GM23338 (cell line): ENCODE results near the gene GRAMD1A. TPM values are rescaled to one million over a fixed set of nuclear protein-coding genes. Genes with fewer than 3 reads are reported as not detected.

ENCODE experiments used
- ATAC-seq: fragments of 200-7000 bp; cut with Tn5 transposase; 3 replicates; pipeline ENCODE4 v1.9.1; 2020
- DNase-seq: peaks from one replicate; pipeline ENCODE4 v3.0.0-alpha.2; 2015; ENCODE audit warnings: low spot score
- H2AFZ ChIP-seq: fragments of 200-600 bp; sonication (generic); 2 replicates; pipeline ENCODE4 v1.8.0; 2016; ENCODE audit warnings: antibody characterized with exemption, mild to moderate bottlenecking, moderate library complexity
- H3F3A ChIP-seq: fragments of 200-600 bp; sonication (generic); replicated peaks from 2 replicates; pipeline ENCODE4 v1.8.0; 2017; ENCODE audit warnings: antibody characterized with exemption, mixed run types, low read depth
- H3K27ac ChIP-seq: fragments of 200-600 bp; sonication (generic); 2 replicates; pipeline ENCODE4 v1.6.1; 2016; ENCODE audit warnings: low read depth
- H3K27me3 ChIP-seq: fragments of 200-600 bp; sonication (generic); 2 replicates; pipeline ENCODE4 v1.8.0; 2016; ENCODE audit warnings: mild to moderate bottlenecking, mixed run types, moderate library complexity; ENCODE audit not compliant: insufficient read depth
- H3K36me3 ChIP-seq: fragments of 200-600 bp; sonication (generic); 2 replicates; pipeline ENCODE4 v1.8.0; 2016; ENCODE audit warnings: mild to moderate bottlenecking; ENCODE audit not compliant: insufficient read depth
- H3K4me1 ChIP-seq: fragments of 200-600 bp; sonication (generic); 2 replicates; pipeline ENCODE4 v1.8.0; 2016; ENCODE audit warnings: mild to moderate bottlenecking, moderate library complexity; ENCODE audit not compliant: insufficient read depth
- H3K4me2 ChIP-seq: fragments of 200-600 bp; sonication (generic); 2 replicates; pipeline ENCODE4 v1.7.1; 2017; ENCODE audit warnings: mixed run types
- H3K4me3 ChIP-seq: fragments of 200-600 bp; sonication (generic); 2 replicates; pipeline ENCODE4 v1.6.1; 2016; ENCODE audit warnings: mixed run types
- H3K79me2 ChIP-seq: fragments of 200-600 bp; sonication (generic); replicated peaks from 2 replicates; pipeline ENCODE4 v1.8.0; 2017; ENCODE audit warnings: mild to moderate bottlenecking; ENCODE audit not compliant: insufficient read depth
- H3K9me2 ChIP-seq: fragments of 200-600 bp; sonication (generic); 2 replicates; pipeline ENCODE4 v1.8.0; 2017; ENCODE audit not compliant: insufficient read depth
- H4K20me1 ChIP-seq: fragments of 200-600 bp; sonication (generic); replicated peaks from 2 replicates; pipeline ENCODE4 v1.8.0; 2017; ENCODE audit warnings: mild to moderate bottlenecking; ENCODE audit not compliant: insufficient read depth
- H3K27ac Mint-ChIP-seq: 2 replicates; pipeline ENCODE4 v1.8.0; 2020; ENCODE audit warnings: inconsistent platforms, mild to moderate bottlenecking, moderate library complexity, mixed read lengths
- H3K27me3 Mint-ChIP-seq: 3 replicates; pipeline ENCODE4 v1.8.0; 2022; ENCODE audit warnings: low read depth, mild to moderate bottlenecking, moderate library complexity, mixed read lengths, inconsistent platforms; ENCODE audit not compliant: insufficient read depth, poor library complexity
- H3K36me3 Mint-ChIP-seq: 3 replicates; pipeline ENCODE4 v1.8.0; 2021; ENCODE audit warnings: low read depth, mild to moderate bottlenecking, inconsistent platforms, moderate library complexity, mixed read lengths
- H3K4me1 Mint-ChIP-seq: 3 replicates; pipeline ENCODE4 v1.8.0; 2020; ENCODE audit warnings: mild to moderate bottlenecking, inconsistent platforms, mixed read lengths
- H3K4me3 Mint-ChIP-seq: 3 replicates; pipeline ENCODE4 v1.8.0; 2021; ENCODE audit warnings: moderate library complexity, mild to moderate bottlenecking, inconsistent platforms, mixed read lengths
- H3K9me3 Mint-ChIP-seq: 3 replicates; pipeline ENCODE4 v1.8.0; 2020; ENCODE audit warnings: moderate library complexity, mild to moderate bottlenecking, inconsistent platforms, mixed read lengths
- CREB1 ChIP-seq: fragments of 250-450 bp; sonication (Bioruptor Pico); IDR thresholded peaks from 2 replicates; pipeline ENCODE4 v1.5.0; 2020; ENCODE audit warnings: low read depth, mild to moderate bottlenecking, moderate library complexity
- EZH2phosphoT487 ChIP-seq: fragments of 200-600 bp; sonication (generic); IDR thresholded peaks from one replicate; pipeline ENCODE4 v1.8.1; 2018; ENCODE audit warnings: antibody characterized with exemption; ENCODE audit not compliant: unreplicated experiment
- JUNB ChIP-seq: IDR thresholded peaks from one replicate; pipeline ENCODE4 v1.6.1; 2016; ENCODE audit warnings: antibody characterized with exemption; ENCODE audit not compliant: unreplicated experiment
- NANOG ChIP-seq: IDR thresholded peaks from 2 replicates; pipeline ENCODE4 v1.6.1; 2016; ENCODE audit warnings: antibody characterized with exemption, borderline replicate concordance
- ZNF114 ChIP-seq: fragments of 250-450 bp; sonication (Bioruptor Pico); IDR thresholded peaks from 2 replicates; pipeline ENCODE4 v1.5.0; 2020; ENCODE audit warnings: mild to moderate bottlenecking, moderate library complexity
- ZNF331 ChIP-seq: fragments of 250-450 bp; sonication (Bioruptor Pico); IDR thresholded peaks from 2 replicates; pipeline ENCODE4 v1.5.0; 2020; ENCODE audit warnings: low read depth, mild to moderate bottlenecking, moderate library complexity
- polyA plus RNA-seq: library from polyadenylated mRNA; unstranded; fragments of >200 nt; fragmentation: Nextera tagmentation; extraction: Ambion mirVana; gene quantifications from 2 replicates; pipeline ENCODE4 v1.2.1, GENCODE V29; 2016
- total RNA-seq: library from RNA; depleted of rRNA; stranded (reverse); fragments of >200 nt; shearing (Covaris generic); gene quantifications from 2 replicates; pipeline ENCODE4 v1.2.3, GENCODE V29; 2014
- TF ChIP-seq, protein P1 (sequence below), 2 experiments: fragments of 200-600 bp in 1 of 2; sonication (generic) in 1 of 2; conservative IDR thresholded peaks; 2 replicates each; pipeline versions ENCODE4 v1.5.1 to v1.6.1; 2016 to 2017; ENCODE audit warnings: antibody characterized with exemption in 2 of 2, low read depth in 2 of 2, mild to moderate bottlenecking in 2 of 2, moderate library complexity in 1 of 2

GRAMD1A gene
- total and polyA plus RNA-seq, 2 experiments from 2014 or later: 122 to 174 TPM

DNA sequence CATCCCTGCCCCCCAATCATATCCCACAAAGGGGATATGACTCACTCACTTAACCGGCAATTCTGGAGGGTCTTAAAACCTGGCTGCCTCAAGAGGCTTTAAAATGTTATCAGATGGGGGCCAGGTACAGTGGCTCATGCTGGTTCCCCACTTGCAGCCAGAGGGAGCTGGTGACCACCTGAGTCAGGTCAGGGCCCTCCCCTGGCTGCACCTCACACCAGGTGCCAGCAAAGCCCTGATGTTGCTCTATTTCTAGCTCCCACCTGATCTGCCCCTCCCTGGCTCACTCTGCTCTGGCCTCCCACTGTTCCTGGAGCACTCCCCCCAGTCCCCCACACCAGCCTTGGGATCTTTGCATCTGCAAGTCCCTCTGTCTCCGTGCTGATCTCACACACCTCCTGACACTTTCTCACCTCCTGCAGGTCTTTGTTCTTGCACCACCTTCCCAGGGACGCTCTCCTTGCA is 55.6 kb downstream of the GRAMD1A start:
- Histone ChIP-seq H3K9me2 (no peaks in the 10 kb centered on the region), H4K20me1 (no peaks in the 10 kb centered on the region), H3F3A (peaks cover 4% of the 10 kb centered on the region; the same call in 1 of the 2 replicates), H3K79me2 (no peaks in the 10 kb centered on the region), H3K4me3 (peak overlapping the region; percentile 16; the same call in 1 of the 2 replicates), H3K4me1 (peaks cover 5% of the 10 kb centered on the region; the same call in 1 of the 2 replicates), H3K27me3 (no peaks in the 10 kb centered on the region), H3K4me2 (peak overlapping the region; percentile 54), H3K27ac (0 out of 2 replicates have a peak overlapping the region, but pooled peaks have one; percentile 46), H2AFZ (no peak overlapping the region), H3K36me3 (no peaks in the 10 kb centered on the region)
- TF ChIP-seq ZNF114 (CRISPR knock-in tag) (no peak), CREB1 (CRISPR knock-in tag) (0 out of 2 replicates have a peak, but pooled peaks have one; percentile 2), EZH2phosphoT487 (no peak), JUNB (no peak), ZNF331 (no peak)
- TF ChIP-seq, protein P1, sequence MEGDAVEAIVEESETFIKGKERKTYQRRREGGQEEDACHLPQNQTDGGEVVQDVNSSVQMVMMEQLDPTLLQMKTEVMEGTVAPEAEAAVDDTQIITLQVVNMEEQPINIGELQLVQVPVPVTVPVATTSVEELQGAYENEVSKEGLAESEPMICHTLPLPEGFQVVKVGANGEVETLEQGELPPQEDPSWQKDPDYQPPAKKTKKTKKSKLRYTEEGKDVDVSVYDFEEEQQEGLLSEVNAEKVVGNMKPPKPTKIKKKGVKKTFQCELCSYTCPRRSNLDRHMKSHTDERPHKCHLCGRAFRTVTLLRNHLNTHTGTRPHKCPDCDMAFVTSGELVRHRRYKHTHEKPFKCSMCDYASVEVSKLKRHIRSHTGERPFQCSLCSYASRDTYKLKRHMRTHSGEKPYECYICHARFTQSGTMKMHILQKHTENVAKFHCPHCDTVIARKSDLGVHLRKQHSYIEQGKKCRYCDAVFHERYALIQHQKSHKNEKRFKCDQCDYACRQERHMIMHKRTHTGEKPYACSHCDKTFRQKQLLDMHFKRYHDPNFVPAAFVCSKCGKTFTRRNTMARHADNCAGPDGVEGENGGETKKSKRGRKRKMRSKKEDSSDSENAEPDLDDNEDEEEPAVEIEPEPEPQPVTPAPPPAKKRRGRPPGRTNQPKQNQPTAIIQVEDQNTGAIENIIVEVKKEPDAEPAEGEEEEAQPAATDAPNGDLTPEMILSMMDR (conservative IDR thresholded peaks at IDR 0.05; ENCODE audit: low read depth in 2 of 2): peak; percentile 69 to 84
- ATAC-seq (peak; percentile 96), DNase-seq (peak; percentile 90)
- Mint-ChIP-seq H3K4me1 (peaks cover 17% of the 10 kb centered on the region), H3K27me3 (peaks cover 11% of the 10 kb centered on the region), H3K36me3 (peaks cover 5% of the 10 kb centered on the region), H3K27ac (peak overlapping the region; percentile 93), H3K4me3 (peak overlapping the region; percentile 20), H3K9me3 (no peaks in the 10 kb centered on the region; the same call in 2 of the 3 replicates)

DNA sequence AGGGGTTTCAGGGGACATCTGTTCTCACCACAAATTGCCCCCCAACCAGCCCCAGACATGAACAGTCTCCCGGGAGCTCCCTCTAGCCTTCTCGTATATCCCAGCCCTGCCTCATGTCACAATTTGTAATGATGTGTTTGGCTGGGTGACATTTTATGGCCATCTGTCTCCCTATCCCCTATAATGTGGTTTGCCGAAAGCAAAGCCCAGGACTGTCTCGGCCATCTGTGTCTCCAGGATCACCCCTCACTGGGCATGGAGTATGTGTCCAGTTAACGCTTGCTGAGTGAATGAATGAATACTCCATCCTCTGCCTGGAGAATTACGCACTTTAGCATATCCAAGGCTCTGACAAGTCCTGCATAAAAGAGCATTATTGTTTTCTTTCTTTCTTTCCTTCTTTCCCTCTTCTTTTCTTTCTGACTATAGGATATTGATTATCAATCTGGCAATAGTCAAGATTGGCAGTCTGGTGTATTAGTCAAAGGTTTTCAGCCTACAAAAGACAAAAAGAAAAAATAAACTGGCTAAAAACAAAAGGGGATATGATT is 56.5 kb downstream of the GRAMD1A start:
- Mint-ChIP-seq H3K4me1 (peaks cover 17% of the 10 kb centered on the region), H3K27ac (peak overlapping the region; percentile 93), H3K9me3 (no peaks in the 10 kb centered on the region; the same call in 2 of the 3 replicates), H3K36me3 (peaks cover 5% of the 10 kb centered on the region; the same call in 2 of the 3 replicates), H3K27me3 (peaks cover 15% of the 10 kb centered on the region), H3K4me3 (no peak overlapping the region; the same call in 2 of the 3 replicates)
- H3F3A ChIP-seq: peaks cover 4% of the 10 kb centered on the region; the same call in 1 of the 2 replicates
- H3K36me3 ChIP-seq: no peaks in the 10 kb centered on the region
- no peak overlapping the region for H3K4me2 ChIP-seq
- TF ChIP-seq CREB1 (CRISPR knock-in tag): no peak
- TF ChIP-seq ZNF114 (CRISPR knock-in tag): no peak
- no peak for TF ChIP-seq JUNB
- no peak for TF ChIP-seq NANOG
- TF ChIP-seq ZNF331: no peak
- no peaks in the 10 kb centered on the region for H3K9me2 ChIP-seq
- H3K4me1 ChIP-seq: peaks cover 5% of the 10 kb centered on the region; the same call in 1 of the 2 replicates
- no peak overlapping the region for H2AFZ ChIP-seq
- no peaks in the 10 kb centered on the region for H3K79me2 ChIP-seq
- ATAC-seq (no peak), DNase-seq (no peak)
- no peaks in the 10 kb centered on the region for H4K20me1 ChIP-seq
- peak overlapping the region; percentile 46; the same call in 1 of the 2 replicates for H3K27ac ChIP-seq
- H3K4me3 ChIP-seq: no peak overlapping the region
- no peaks in the 10 kb centered on the region for H3K27me3 ChIP-seq
